Fibroblast of the aortic adventitia (primary cell): Measurements from ENCODE around the gene DNAJC7. TPM values are rescaled to one million over a fixed set of nuclear protein-coding genes. Genes with fewer than 3 reads are reported as not detected.

ENCODE experiments used
- DNase-seq: peaks from one replicate; pipeline ENCODE4 v3.0.0-alpha.2; 2010; ENCODE audit warnings: low read depth
- H3K4me3 ChIP-seq: 2 replicates; pipeline ENCODE4 v1.5.1; 2011; ENCODE audit warnings: low read depth, mild to moderate bottlenecking, control low read depth, low read length, moderate library complexity
- total RNA-seq: library from RNA; depleted of rRNA; stranded (reverse); fragments of >200 nt; gene quantifications from 2 replicates; pipeline ENCODE4 v1.2.3, GENCODE V29; 2012; ENCODE audit warnings: low replicate concordance
- TF ChIP-seq, protein P1 (sequence below): IDR thresholded peaks from 2 replicates; pipeline ENCODE4 v1.5.1; 2011; ENCODE audit warnings: mild to moderate bottlenecking, low read length, control low read depth, inconsistent platforms; ENCODE audit not compliant: insufficient read depth

Gene DNAJC7
- total RNA-seq, 1 donor, result 58.0 TPM

DNA sequence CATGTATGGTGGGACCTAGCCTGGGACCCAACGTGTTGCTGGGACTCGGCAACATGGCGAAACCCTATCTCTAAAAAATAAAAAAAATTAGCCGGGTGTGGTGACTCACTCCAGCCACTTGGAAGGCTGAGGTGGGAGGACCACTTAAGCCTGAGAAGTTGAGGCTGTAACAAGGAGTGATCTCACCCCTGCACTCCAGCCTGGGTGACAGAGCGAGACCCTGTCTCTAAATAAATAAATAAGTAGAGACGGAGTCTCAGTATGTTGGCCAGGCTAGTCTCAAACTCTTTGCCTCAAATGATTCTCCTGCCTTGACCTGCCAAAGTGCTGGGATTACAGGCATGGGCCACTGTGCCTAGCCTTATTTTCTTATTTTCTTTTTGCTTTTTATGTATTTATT lies 60.7 kb downstream of the DNAJC7 start:
- H3K4me3 ChIP-seq, result no peak overlapping the region
- TF ChIP-seq, protein P1, sequence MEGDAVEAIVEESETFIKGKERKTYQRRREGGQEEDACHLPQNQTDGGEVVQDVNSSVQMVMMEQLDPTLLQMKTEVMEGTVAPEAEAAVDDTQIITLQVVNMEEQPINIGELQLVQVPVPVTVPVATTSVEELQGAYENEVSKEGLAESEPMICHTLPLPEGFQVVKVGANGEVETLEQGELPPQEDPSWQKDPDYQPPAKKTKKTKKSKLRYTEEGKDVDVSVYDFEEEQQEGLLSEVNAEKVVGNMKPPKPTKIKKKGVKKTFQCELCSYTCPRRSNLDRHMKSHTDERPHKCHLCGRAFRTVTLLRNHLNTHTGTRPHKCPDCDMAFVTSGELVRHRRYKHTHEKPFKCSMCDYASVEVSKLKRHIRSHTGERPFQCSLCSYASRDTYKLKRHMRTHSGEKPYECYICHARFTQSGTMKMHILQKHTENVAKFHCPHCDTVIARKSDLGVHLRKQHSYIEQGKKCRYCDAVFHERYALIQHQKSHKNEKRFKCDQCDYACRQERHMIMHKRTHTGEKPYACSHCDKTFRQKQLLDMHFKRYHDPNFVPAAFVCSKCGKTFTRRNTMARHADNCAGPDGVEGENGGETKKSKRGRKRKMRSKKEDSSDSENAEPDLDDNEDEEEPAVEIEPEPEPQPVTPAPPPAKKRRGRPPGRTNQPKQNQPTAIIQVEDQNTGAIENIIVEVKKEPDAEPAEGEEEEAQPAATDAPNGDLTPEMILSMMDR, result no peak
- no peak for DNase-seq

GRCh38 chr17:41948762-41949460 lies 68.3 kb downstream of the DNAJC7 start:
- DNase-seq, result no peak
- TF ChIP-seq, protein P1, result no peak
- no peak overlapping the region for H3K4me3 ChIP-seq

- TF ChIP-seq, protein P1, result no peak
- no peak overlapping the region for H3K4me3 ChIP-seq
- no peak for DNase-seq
These were observed 72.3 kb downstream of the DNAJC7 start for GRCh38 chr17:41944943-41945342.

GRCh38 chr17:41943492-41943891 lies 73.7 kb downstream of the DNAJC7 start:
- TF ChIP-seq, protein P1, result no peak

DNA sequence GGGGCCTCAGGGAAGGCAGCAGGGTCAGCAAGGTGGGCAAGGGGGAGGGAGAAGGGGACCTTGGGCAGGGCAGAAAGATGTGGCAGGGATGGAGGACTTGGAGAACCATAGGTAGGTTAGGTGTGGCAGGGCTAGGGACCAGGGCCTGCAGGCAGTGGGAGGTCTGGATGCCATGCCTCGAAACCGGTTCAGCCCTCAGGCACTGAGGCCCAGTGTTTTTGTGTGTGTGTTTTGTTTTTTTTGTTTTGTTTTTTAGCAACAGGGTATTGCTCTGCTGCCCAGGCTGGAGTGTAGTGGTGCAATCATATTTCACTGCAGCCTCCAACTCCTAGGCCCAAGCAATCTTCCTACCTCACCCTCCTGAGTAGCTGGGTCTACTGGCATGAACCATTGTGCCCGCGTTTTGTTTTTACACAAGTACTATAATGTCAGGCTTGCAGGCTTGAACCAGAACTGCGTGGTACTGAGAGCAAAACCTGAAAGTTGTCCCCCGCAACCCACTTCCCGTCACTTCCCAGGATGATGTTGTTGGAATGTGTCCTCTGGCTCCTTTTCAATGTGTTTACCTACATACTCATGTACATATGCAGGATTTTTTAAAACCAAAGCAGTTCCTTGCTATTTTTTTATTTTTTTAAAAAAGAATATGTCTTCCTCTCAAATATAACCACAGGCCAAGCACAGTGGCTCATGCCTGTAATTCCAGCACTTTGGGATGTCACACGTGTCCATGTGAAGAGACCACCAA lies 74.4 kb downstream of the DNAJC7 start:
- no peak overlapping the region for H3K4me3 ChIP-seq
- DNase-seq, result no peak
- TF ChIP-seq, protein P1, result no peak

More at GRCh38 chr17:41943492-41943891, 73.7 kb downstream of the DNAJC7 start:
- DNase-seq, result no peak
- H3K4me3 ChIP-seq, result no peak overlapping the region

- TF ChIP-seq, protein P1, result no peak
- H3K4me3 ChIP-seq, result no peak overlapping the region
- no peak for DNase-seq
These were observed 76.1 kb downstream of the DNAJC7 start for GRCh38 chr17:41941168-41941567.
